Medulla oblongata (tissue), 1 donor: ENCODE data around the gene SH3BGRL.
"Not testable (repeated sequence)": the region's sequence is repeated elsewhere in the genome, so short reads cannot be mapped to it uniquely, and the experiment has no call there.

Source experiments
- DNase-seq: peaks from one replicate; pipeline ENCODE4 v3.0.0-alpha.2; 2015; ENCODE audit errors: extremely low spot score

Gene SH3BGRL

GRCh38 chrX:81259714-81260395 is 58.0 kb downstream of the SH3BGRL start:
- DNase-seq = no peak

GRCh38 chrX:81261576-81261975 is 59.7 kb downstream of the SH3BGRL start:
- DNase-seq = no peak

GRCh38 chrX:81263059-81263458 is 61.2 kb downstream of the SH3BGRL start:
- no peak for DNase-seq

- no peak for DNase-seq
Measured at GRCh38 chrX:81278616-81279015, 76.7 kb downstream of the SH3BGRL start.

- DNase-seq = no peak
Measured at GRCh38 chrX:81280148-81280547, 78.2 kb downstream of the SH3BGRL start.

GRCh38 chrX:81286075-81286474 is 84.2 kb downstream of the SH3BGRL start:
- DNase-seq = no peak

GRCh38 chrX:81286608-81287007 is 84.7 kb downstream of the SH3BGRL start:
- no peak for DNase-seq

- DNase-seq = no peak
Measured at GRCh38 chrX:81291996-81292395, 90.1 kb downstream of the SH3BGRL start.

- no peak for DNase-seq
Measured at GRCh38 chrX:81294101-81294500, 92.2 kb downstream of the SH3BGRL start.

- no peak for DNase-seq
Measured at GRCh38 chrX:81301877-81302276, 100.0 kb downstream of the SH3BGRL start.

- DNase-seq = no peak
Measured at GRCh38 chrX:81304563-81304962, 102.7 kb downstream of the SH3BGRL start.

- DNase-seq = no peak
Measured at GRCh38 chrX:81305240-81305639, 103.3 kb downstream of the SH3BGRL start.

GRCh38 chrX:81308086-81308829 is 106.4 kb downstream of the SH3BGRL start:
- DNase-seq = no peak

- DNase-seq = no peak
Measured at GRCh38 chrX:81316163-81316562, 114.3 kb downstream of the SH3BGRL start.

GRCh38 chrX:81331653-81332052 is 129.8 kb downstream of the SH3BGRL start:
- DNase-seq = not testable (repeated sequence)

- DNase-seq = no peak
Measured at GRCh38 chrX:81336455-81337152, 134.7 kb downstream of the SH3BGRL start.

- no peak for DNase-seq
Measured at GRCh38 chrX:81337805-81338204, 135.9 kb downstream of the SH3BGRL start.

GRCh38 chrX:81338924-81339323 is 137.0 kb downstream of the SH3BGRL start:
- no peak for DNase-seq

GRCh38 chrX:81345296-81345695 is 143.4 kb downstream of the SH3BGRL start:
- DNase-seq = not testable (repeated sequence)
